GM12878 (cell line): Measurements from ENCODE around the gene EDC3. TPM values are rescaled to one million over a fixed set of nuclear protein-coding genes. Genes with fewer than 3 reads are reported as not detected.

Source experiments
- ATAC-seq: fragments of 200-7000 bp; cut with Tn5 transposase; 3 replicates; pipeline ENCODE4 v1.9.1; 2020; ENCODE audit warnings: mild to moderate bottlenecking, moderate library complexity
- BruUV-seq: library from RNA; stranded (reverse); fragments of 400-500 nt; replicated peaks from 2 replicates; lab custom pipeline; 2021; lab: Mats Ljungman, UMichigan
- CTCF ChIA-PET: fragments of 300-600 bp; sonication (Branson Sonifier 250); formaldehyde crosslinking; extraction: SDS; loops from one replicate; lab custom pipeline; 2021; ENCODE audit warnings: inconsistent platforms; lab: Yijun Ruan, JAX
- POLR2A ChIA-PET: fragments of 350-600 bp; formaldehyde crosslinking; extraction: SDS; loops from one replicate; lab custom pipeline; 2021; ENCODE audit warnings: inconsistent platforms; lab: Charles Lee
- RAD21 ChIA-PET: fragments of 300-600 bp; sonication (Branson Sonifier 250); formaldehyde crosslinking; loops from one replicate; lab custom pipeline; 2023; ENCODE audit warnings: antibody characterized with exemption; ENCODE audit not compliant: unreplicated experiment; lab: Charles Lee
- SMC1A ChIA-PET: fragments of 300-600 bp; sonication (Branson Sonifier 250); formaldehyde crosslinking; loops from one replicate; lab custom pipeline; 2023; ENCODE audit not compliant: unreplicated experiment, uncharacterized antibody; lab: Charles Lee
- DNase-seq: peaks from one replicate; pipeline ENCODE4 v3.0.0-alpha.2; 2011; ENCODE audit warnings: low read depth, low spot score
- FAIRE-seq: peaks from 3 replicates; lab custom pipeline; 2011; peaks lifted over from hg19 to GRCh38; lab: Jason Lieb, UNC
- H2AFZ ChIP-seq: 2 replicates; pipeline ENCODE4 v1.6.0; 2011; ENCODE audit warnings: low read depth, low read length, control low read depth; ENCODE audit not compliant: control insufficient read depth
- H3K27ac ChIP-seq: 2 replicates; pipeline ENCODE4 v1.5.1; 2011; ENCODE audit warnings: control low read depth; ENCODE audit not compliant: control insufficient read depth, insufficient read depth
- H3K27me3 ChIP-seq, 2 experiments: replicated peaks in 1 of 2; 2 replicates each; pipeline versions ENCODE4 v1.6.0 to v1.6.1; 2011; ENCODE audit warnings: low read length in 1 of 2; ENCODE audit not compliant: control insufficient read depth in 2 of 2, insufficient read depth in 2 of 2
- H3K36me3 ChIP-seq, 2 experiments: 2 replicates each; pipeline ENCODE4 v1.5.1; 2011; ENCODE audit warnings: low read length in 1 of 2; ENCODE audit not compliant: control insufficient read depth in 2 of 2, insufficient read depth in 2 of 2
- H3K4me1 ChIP-seq: 2 replicates; pipeline ENCODE4 v1.6.1; 2011; ENCODE audit warnings: mild to moderate bottlenecking, low read length, moderate library complexity, mixed read lengths; ENCODE audit not compliant: control insufficient read depth, insufficient read depth
- H3K4me2 ChIP-seq: 2 replicates; pipeline ENCODE4 v1.6.0; 2011; ENCODE audit warnings: control low read depth; ENCODE audit not compliant: control insufficient read depth, insufficient read depth
- H3K4me3 ChIP-seq: fragments of 200-600 bp; sonication (generic); 2 replicates; pipeline ENCODE4 v1.5.1; 2016
- H3K79me2 ChIP-seq: 2 replicates; pipeline ENCODE4 v1.6.0; 2011; ENCODE audit warnings: low read length; ENCODE audit not compliant: control insufficient read depth, insufficient read depth
- H3K9ac ChIP-seq: 2 replicates; pipeline ENCODE4 v1.8.0; 2011; ENCODE audit warnings: low read length, control low read depth, mixed read lengths; ENCODE audit not compliant: control insufficient read depth, insufficient read depth
- H3K9me3 ChIP-seq: replicated peaks from 3 replicates; pipeline ENCODE4 v1.5.1; 2011; ENCODE audit warnings: mild to moderate bottlenecking, low read length; ENCODE audit not compliant: control insufficient read depth, insufficient read depth
- H4K20me1 ChIP-seq: 2 replicates; pipeline ENCODE4 v1.6.0; 2011; ENCODE audit not compliant: control insufficient read depth, insufficient read depth
- BMI1 ChIP-seq: fragments of 450-650 bp; IDR thresholded peaks from 2 replicates; pipeline ENCODE4 v1.6.1; 2016; ENCODE audit warnings: mild to moderate bottlenecking, moderate library complexity, borderline replicate concordance
- CBX5 ChIP-seq: sonication (generic); IDR thresholded peaks from 2 replicates; pipeline ENCODE4 v1.6.1; 2016; ENCODE audit warnings: low read depth, moderate library complexity, mild to moderate bottlenecking, inconsistent platforms
- EGR1 ChIP-seq, 2 experiments: IDR thresholded peaks; 1 replicate in 1 of 2; 2 replicates in 1 of 2; pipeline ENCODE4 v1.6.1; 2011 to 2012; ENCODE audit warnings: low read depth in 2 of 2, low read length in 2 of 2, borderline replicate concordance in 1 of 2, mild to moderate bottlenecking in 1 of 2, moderate library complexity in 1 of 2
- HDGF ChIP-seq: fragments of 450-650 bp; IDR thresholded peaks from 2 replicates; pipeline ENCODE4 v1.6.1; 2016; ENCODE audit warnings: antibody characterized with exemption
- NFYB ChIP-seq: IDR thresholded peaks from 2 replicates; pipeline ENCODE4 v1.6.1; 2011; ENCODE audit warnings: low read depth, mild to moderate bottlenecking, low read length, improper control_type of control experiment, moderate library complexity; ENCODE audit not compliant: insufficient read depth
- SMARCA5 ChIP-seq: fragments of 450-650 bp; IDR thresholded peaks from 2 replicates; pipeline ENCODE4 v1.6.1; 2017; ENCODE audit warnings: mild to moderate bottlenecking
- SP1 ChIP-seq: IDR thresholded peaks from one replicate; pipeline ENCODE4 v1.6.1; 2011; ENCODE audit warnings: low read depth, low read length
- YY1 ChIP-seq: IDR thresholded peaks from 2 replicates; pipeline ENCODE4 v1.6.1; 2011; ENCODE audit warnings: low read depth, mild to moderate bottlenecking, low read length
- WGBS: methylation state at CpG from one replicate; pipeline ENCODE4 v1.1.6; 2016; ENCODE audit warnings: low lambda C conversion rate; ENCODE audit not compliant: insufficient replicate concordance, insufficient coverage; ENCODE audit errors: missing lambda C conversion rate; 5-methylcytosine and 5-hydroxymethylcytosine counted together
- in situ Hi-C: fragments of 300-500 bp; cut with MboI; formaldehyde crosslinking; loops from 9 replicates; pipeline ENCODE4 v1.14.3; 2018; ENCODE audit warnings: mixed read lengths
- intact Hi-C: fragments of 100-400 bp; cut with micrococcal nuclease; formaldehyde crosslinking; loops from one replicate; pipeline ENCODE4 v1.14.2; 2022; ENCODE audit not compliant: unreplicated experiment
- polyA plus RNA-seq, 11 experiments: library from polyadenylated mRNA; depleted of rRNA in 4 of 11; unstranded in 6 of 11; stranded (reverse) in 5 of 11; fragments of >200 nt; fragmentation: Nextera tagmentation in 4 of 11; fragmentation: Illumina TruSeq in 1 of 11; extraction: Ambion mirVana in 4 of 11; extraction: Trizol in 1 of 11; gene quantifications; 1 replicate in 1 of 11; 2 replicates in 10 of 11; pipeline versions ENCODE4 v1.2.1 to v1.2.3, GENCODE V29; 2011 to 2016; ENCODE audit warnings: inconsistent platforms in 2 of 11, missing spikeins in 2 of 11, low read depth in 1 of 11
- total RNA-seq, 4 experiments: library from RNA; depleted of rRNA in 3 of 4; stranded (reverse); fragments of >200 nt in 3 of 4; fragmentation: Illumina TruSeq in 1 of 4; extraction: Trizol in 1 of 4; gene quantifications; 2 replicates each; pipeline versions ENCODE4 v1.2.1 to v1.2.3, GENCODE V29; 2013 to 2021
- TF ChIP-seq, protein P1 (sequence below): fragments of 150-350 bp; IDR thresholded peaks from 2 replicates; pipeline ENCODE4 v1.6.1; 2014; ENCODE audit warnings: mild to moderate bottlenecking, low read depth, low read length

EDC3 gene
- total and polyA plus RNA-seq, 10 of the 15 experiments (the other 5 are each of a cell fraction or from before 2014, with no cell fraction given): 11.8 to 48.4 (median 35.3) TPM

- FAIRE-seq (no peak), ATAC-seq (peak; percentile 48; the same call in 2 of the 3 replicates), DNase-seq (no peak)
- Histone ChIP-seq H3K4me1 (peaks cover 4% of the 10 kb centered on the region), H3K9me3 (no peaks in the 10 kb centered on the region), H3K9ac (no peak overlapping the region), H3K4me2 (no peak overlapping the region), H2AFZ (no peak overlapping the region), H3K79me2 (no peaks in the 10 kb centered on the region), H3K36me3 (no peaks in the 10 kb centered on the region), H3K27me3 (peaks cover 0 to 3% of the 10 kb centered on the region in 2 experiments; a peak in 3 of 4 replicates), H3K27ac (no peak overlapping the region), H4K20me1 (no peaks in the 10 kb centered on the region), H3K4me3 (no peak overlapping the region)
- BruUV-seq: no TSS peak
- in situ Hi-C loops (no loop called here), intact Hi-C loops (no loop called here)
- ChIA-PET CTCF (no interaction called here), SMC1A (interaction anchor here (1.4 kb wide), 1 partner anchor 45 kb away, joined by 3 read pairs; no protein-coding TSS in a partner anchor), POLR2A (interaction anchor here (0.6 kb wide), 1 partner anchor 174 kb away, joined by 3 read pairs; no protein-coding TSS in a partner anchor), RAD21 (no interaction called here)
- TF ChIP-seq NFYB (peak; percentile 53; the same call in 1 of the 2 replicates), CBX5 (no peak), YY1 (0 out of 2 replicates have a peak, but pooled peaks have one; percentile 31), HDGF (no peak), EGR1 (IDR thresholded peaks at IDR 0.05; ENCODE audit: borderline replicate concordance in 1 of 2, low read depth in 2 of 2, low read length in 2 of 2) (0 out of 3 replicates have a peak, but pooled peaks of 1 of the 2 experiments have one; percentile 17), SP1 (peak; percentile 79), BMI1 (no peak), SMARCA5 (no peak)
- TF ChIP-seq, protein P1, sequence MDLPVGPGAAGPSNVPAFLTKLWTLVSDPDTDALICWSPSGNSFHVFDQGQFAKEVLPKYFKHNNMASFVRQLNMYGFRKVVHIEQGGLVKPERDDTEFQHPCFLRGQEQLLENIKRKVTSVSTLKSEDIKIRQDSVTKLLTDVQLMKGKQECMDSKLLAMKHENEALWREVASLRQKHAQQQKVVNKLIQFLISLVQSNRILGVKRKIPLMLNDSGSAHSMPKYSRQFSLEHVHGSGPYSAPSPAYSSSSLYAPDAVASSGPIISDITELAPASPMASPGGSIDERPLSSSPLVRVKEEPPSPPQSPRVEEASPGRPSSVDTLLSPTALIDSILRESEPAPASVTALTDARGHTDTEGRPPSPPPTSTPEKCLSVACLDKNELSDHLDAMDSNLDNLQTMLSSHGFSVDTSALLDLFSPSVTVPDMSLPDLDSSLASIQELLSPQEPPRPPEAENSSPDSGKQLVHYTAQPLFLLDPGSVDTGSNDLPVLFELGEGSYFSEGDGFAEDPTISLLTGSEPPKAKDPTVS: no peak
- WGBS: 18% methylated on average over 1 of the region's 1 CpG
Observed at GRCh38 chr15:74723754-74724334, 28.0 kb upstream of the EDC3 start.
